AG04449 (cell line): ENCODE results near the gene PMS1.

Source experiments
- CTCF ChIA-PET: fragments of 350-600 bp; formaldehyde crosslinking; extraction: SDS; loops from one replicate; lab custom pipeline; 2021; ENCODE audit warnings: antibody characterized with exemption; lab: Yijun Ruan, JAX
- POLR2A ChIA-PET: fragments of 400-600, 350-600 bp; formaldehyde crosslinking; extraction: SDS; loops from one replicate; lab custom pipeline; 2020; ENCODE audit warnings: antibody characterized with exemption, inconsistent platforms; lab: Yijun Ruan, JAX
- DNase-seq: peaks from one replicate; pipeline ENCODE4 v3.0.0-alpha.2; 2010; ENCODE audit warnings: low read depth, low spot score
- H3K4me3 ChIP-seq: 2 replicates; pipeline ENCODE4 v1.5.1; 2011; ENCODE audit warnings: low read depth, mild to moderate bottlenecking, control low read depth, low read length
- TF ChIP-seq, protein P1 (sequence below): IDR thresholded peaks from one replicate; pipeline ENCODE4 v1.5.1; 2011; ENCODE audit warnings: mild to moderate bottlenecking, moderate library complexity, low read length, control low read depth, inconsistent platforms; ENCODE audit not compliant: insufficient read depth; ENCODE audit errors: missing control alignments

The PMS1 gene

DNA sequence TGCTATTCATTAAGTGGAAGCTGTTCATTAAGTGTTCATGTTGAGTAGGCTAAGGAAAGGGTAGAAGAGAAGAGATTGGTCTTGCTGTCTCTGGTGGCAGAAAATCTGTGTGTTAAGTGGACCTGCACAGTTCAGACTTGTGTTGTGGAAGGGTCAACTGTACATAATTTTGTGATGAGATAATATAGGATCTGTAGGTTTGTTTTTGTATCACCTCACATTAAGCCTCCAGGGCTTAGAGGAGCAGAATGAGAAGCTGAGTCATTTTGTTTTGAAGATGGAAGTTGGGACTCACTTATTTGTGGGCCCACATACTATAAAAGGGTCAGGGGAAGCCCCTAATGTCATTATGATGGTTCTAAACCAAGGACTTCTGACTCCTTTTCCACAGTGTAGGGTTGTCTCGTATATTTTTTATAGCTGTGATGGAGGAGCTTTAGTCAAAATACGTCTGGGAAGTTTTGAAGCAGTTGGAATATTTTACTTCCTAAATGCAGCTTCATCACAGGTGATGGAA, 18.2 kb downstream of the PMS1 start:
- no peak for DNase-seq
- H3K4me3 ChIP-seq = no peak overlapping the region
- TF ChIP-seq, protein P1, sequence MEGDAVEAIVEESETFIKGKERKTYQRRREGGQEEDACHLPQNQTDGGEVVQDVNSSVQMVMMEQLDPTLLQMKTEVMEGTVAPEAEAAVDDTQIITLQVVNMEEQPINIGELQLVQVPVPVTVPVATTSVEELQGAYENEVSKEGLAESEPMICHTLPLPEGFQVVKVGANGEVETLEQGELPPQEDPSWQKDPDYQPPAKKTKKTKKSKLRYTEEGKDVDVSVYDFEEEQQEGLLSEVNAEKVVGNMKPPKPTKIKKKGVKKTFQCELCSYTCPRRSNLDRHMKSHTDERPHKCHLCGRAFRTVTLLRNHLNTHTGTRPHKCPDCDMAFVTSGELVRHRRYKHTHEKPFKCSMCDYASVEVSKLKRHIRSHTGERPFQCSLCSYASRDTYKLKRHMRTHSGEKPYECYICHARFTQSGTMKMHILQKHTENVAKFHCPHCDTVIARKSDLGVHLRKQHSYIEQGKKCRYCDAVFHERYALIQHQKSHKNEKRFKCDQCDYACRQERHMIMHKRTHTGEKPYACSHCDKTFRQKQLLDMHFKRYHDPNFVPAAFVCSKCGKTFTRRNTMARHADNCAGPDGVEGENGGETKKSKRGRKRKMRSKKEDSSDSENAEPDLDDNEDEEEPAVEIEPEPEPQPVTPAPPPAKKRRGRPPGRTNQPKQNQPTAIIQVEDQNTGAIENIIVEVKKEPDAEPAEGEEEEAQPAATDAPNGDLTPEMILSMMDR = no peak
- CTCF ChIA-PET = interaction anchor here (0.9 to 1.5 kb wide), 4 partner anchors 39 to 270 kb away, joined by 3 to 5 read pairs (median 4); partner anchors contain the start of gene OSGEPL1
- POLR2A ChIA-PET = no interaction called here

DNA sequence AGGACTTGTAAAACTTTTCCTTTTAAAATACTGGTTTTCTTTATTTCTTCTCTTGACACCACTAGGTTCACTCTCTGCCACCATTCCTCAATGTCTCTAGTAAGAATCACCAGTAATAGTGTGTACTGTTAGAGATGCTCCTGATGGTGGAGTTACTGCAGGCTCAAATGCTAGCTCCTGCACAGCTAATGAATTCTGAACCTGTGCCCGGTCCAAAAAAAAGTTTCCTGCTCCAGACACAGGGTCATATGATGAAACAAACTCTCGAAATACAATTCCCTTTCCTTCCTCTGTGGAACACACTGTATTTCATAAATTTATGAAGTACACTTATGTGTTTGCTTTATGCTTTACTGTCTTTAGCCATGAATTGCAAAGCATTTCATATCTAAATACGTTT, 19.2 kb downstream of the PMS1 start:
- no peak overlapping the region for H3K4me3 ChIP-seq
- POLR2A ChIA-PET = no interaction called here
- DNase-seq = no peak
- TF ChIP-seq, protein P1 = no peak
- CTCF ChIA-PET = no interaction called here

DNA sequence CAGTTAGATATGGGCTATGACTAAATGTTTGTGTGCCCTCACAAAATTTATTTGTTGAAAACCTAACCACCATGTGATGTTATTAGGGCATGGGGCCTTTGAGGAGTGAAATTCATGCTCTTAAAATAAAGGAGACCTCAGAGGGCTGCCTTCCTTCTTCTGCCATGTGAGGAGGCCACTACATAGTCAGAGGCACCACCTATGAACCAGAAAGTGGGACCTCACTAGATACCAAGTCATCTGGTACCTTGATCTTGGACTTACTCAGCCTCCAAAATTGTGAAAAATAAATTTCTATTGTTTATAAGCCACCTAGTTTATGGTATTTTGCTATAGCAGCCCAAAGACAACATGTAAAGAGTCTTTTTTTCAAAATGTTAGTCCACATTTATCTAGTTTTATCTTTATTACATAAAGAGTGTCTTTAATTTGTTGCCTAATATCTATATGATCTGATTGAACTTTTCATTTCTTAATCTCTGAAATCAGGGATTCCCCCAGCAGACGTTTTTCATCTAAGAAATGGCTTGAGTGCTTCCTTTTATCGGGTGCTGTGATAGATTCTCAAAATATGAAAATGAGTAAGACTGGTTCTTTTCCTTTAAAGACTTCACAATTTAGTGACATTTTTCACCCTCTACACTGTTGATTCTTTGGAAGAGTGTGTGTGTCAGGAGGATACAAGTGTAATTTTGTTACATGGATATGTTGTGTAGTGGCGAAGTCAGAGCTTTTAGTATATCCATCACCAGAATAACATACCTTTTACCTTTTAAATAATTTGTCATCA, 34.2 kb downstream of the PMS1 start:
- TF ChIP-seq, protein P1 = no peak
- ChIA-PET POLR2A (no interaction called here), CTCF (interaction anchor here (0.9 to 1.6 kb wide), 2 partner anchors 20 to 158 kb away, joined by 3 to 4 read pairs; no protein-coding TSS in a partner anchor)
- DNase-seq = no peak
- H3K4me3 ChIP-seq = no peak overlapping the region

DNA sequence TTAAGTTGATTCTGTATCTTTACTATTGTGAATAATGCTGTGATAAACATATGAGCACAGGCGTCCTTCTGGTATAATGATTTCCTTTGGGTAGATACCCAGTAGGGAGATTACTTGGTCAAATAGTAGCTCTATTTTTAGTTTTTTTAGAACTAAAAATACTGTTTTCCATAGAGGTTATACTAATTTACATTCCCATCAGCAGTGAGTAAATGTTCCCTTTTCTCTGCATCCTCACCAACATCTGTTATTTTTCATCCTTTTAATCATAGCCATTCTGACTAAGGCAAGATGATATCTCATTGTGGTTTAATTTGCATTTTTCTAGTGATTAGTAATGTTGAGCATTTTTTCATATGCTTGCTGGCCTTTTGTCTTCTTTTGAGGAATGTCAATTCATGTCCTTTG, 35.1 kb downstream of the PMS1 start:
- H3K4me3 ChIP-seq = no peak overlapping the region
- POLR2A ChIA-PET = no interaction called here
- CTCF ChIA-PET = interaction anchor here (0.6 to 1.6 kb wide), 4 partner anchors 9 to 159 kb away, joined by 3 to 4 read pairs (median 3); no protein-coding TSS in a partner anchor
- TF ChIP-seq, protein P1 = no peak
- peak; percentile 29 for DNase-seq

DNA sequence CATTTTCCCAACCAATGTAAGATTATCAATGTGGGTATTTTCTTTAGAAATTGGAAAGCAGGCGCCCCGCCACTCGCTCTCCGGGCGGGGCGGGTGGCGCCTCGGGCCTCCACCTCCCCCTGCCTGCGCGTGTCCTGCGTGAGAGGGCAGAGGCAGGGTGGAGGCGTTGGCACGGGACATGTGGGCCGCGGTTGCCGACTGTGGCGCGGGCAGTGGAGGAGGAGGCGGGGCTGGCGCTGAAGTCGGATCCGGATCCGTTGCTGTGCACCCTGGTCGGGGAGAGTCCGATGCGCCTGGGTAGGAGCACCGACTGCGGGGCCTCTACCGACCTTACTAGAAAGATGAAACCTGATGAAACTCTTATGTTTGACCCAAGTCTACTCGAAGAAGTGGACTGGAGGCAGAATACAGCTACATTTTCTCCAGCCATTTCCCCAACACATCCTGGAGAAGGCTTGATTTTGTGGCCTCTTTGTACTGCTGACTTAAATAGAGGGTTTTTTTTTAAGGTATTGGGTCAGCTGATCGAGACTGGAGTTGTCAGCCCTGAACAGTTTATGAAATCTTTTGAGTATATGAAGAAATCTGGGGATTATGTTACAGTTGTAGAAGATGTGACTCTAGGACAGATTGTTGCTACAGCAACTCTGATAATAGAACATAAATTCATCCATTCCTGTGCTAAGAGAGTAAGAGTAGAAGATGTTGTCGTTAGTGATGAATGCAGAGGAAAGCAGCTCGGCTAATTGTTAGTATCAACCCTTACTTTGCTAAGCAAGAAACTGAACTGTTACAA, 37.9 kb downstream of the PMS1 start:
- H3K4me3 ChIP-seq = no peak overlapping the region
- TF ChIP-seq, protein P1 = no peak
- ChIA-PET CTCF (interaction anchor here (1.2 kb wide), 1 partner anchor 23 kb away, joined by 3 read pairs; no protein-coding TSS in a partner anchor), POLR2A (interaction anchor here (0.7 kb wide), 1 partner anchor 89 kb away, joined by 3 read pairs; no protein-coding TSS in a partner anchor)
- peak; percentile 46 for DNase-seq
